A673 (cell line): ENCODE results near the gene S100B.

Source experiments
- CTCF ChIP-seq: fragments of 300-800, 200-600 bp; sonication (generic); conservative IDR thresholded peaks from 2 replicates; pipeline ENCODE4 v1.5.1; 2017; ENCODE audit warnings: low read depth, mild to moderate bottlenecking, antibody characterized with exemption, low read length, moderate library complexity, mixed read lengths
- EZH2 ChIP-seq: fragments of 200-600 bp; sonication (generic); IDR thresholded peaks from 2 replicates; pipeline ENCODE4 v1.6.1; 2017; ENCODE audit warnings: borderline replicate concordance, low read depth, mild to moderate bottlenecking, mixed read lengths, antibody characterized with exemption, low read length; ENCODE audit not compliant: poor library complexity, severe bottlenecking

GRCh38 chr21:46607636-46608035 lies 2.8 kb upstream of the S100B start:
- TF ChIP-seq CTCF (no peak), EZH2 (no peak)
